Liver (tissue), 9 donors: ENCODE results near the gene PRPF40A. TPM values are rescaled to one million over a fixed set of nuclear protein-coding genes. Genes with fewer than 3 reads are reported as not detected.
A peak's percentile ranks its signal among the peaks of the same experiment; 100 is the strongest.

Source experiments
- DNase-seq: peaks from one replicate; pipeline ENCODE4 v3.0.0-alpha.2; 2017; ENCODE audit warnings: low spot score
- H3K27ac ChIP-seq, 2 donors: one replicate each; pipeline ENCODE4 v1.7.0; 2013; ENCODE audit warnings: inconsistent platforms in 2 of 2, low read length in 2 of 2, control low read depth in 1 of 2, low read depth in 1 of 2, mild to moderate bottlenecking in 1 of 2
- H3K27me3 ChIP-seq, 4 donors: one replicate each; pipeline versions ENCODE4 v1.6.1 to v1.7.0; 2013; ENCODE audit warnings: low read length in 3 of 4, inconsistent platforms in 1 of 4, mild to moderate bottlenecking in 1 of 4, moderate library complexity in 1 of 4; ENCODE audit not compliant: control insufficient read depth in 4 of 4, insufficient read depth in 4 of 4
- H3K36me3 ChIP-seq, 4 donors: one replicate each; pipeline versions ENCODE4 v1.6.1 to v1.7.0; 2013; ENCODE audit warnings: low read length in 3 of 4, mild to moderate bottlenecking in 3 of 4, low read depth in 1 of 4, moderate library complexity in 1 of 4; ENCODE audit not compliant: control insufficient read depth in 4 of 4, insufficient read depth in 3 of 4
- H3K4me1 ChIP-seq, 4 donors: one replicate each; pipeline versions ENCODE4 v1.6.1 to v1.7.0; 2013; ENCODE audit warnings: low read length in 3 of 4, mild to moderate bottlenecking in 3 of 4, moderate library complexity in 1 of 4; ENCODE audit not compliant: control insufficient read depth in 4 of 4, insufficient read depth in 4 of 4
- H3K4me3 ChIP-seq, 3 donors: one replicate each; pipeline versions ENCODE4 v1.6.1 to v1.7.0; 2013; ENCODE audit warnings: low read length in 3 of 3, control low read depth in 1 of 3, low read depth in 1 of 3, mild to moderate bottlenecking in 1 of 3
- H3K9ac ChIP-seq, 2 donors: one replicate each; pipeline ENCODE4 v1.7.0; 2013; ENCODE audit warnings: low read length in 2 of 2, mild to moderate bottlenecking in 2 of 2, moderate library complexity in 2 of 2, control low read depth in 1 of 2, low read depth in 1 of 2
- H3K9me3 ChIP-seq, 4 donors: one replicate each; pipeline versions ENCODE4 v1.6.1 to v1.7.0; 2013; ENCODE audit warnings: low read length in 3 of 4; ENCODE audit not compliant: control insufficient read depth in 4 of 4
- FOXA1 ChIP-seq: IDR thresholded peaks from 2 replicates; pipeline ENCODE4 v1.6.1; 2016; ENCODE audit warnings: antibody characterized with exemption
- GABPA ChIP-seq, 2 donors: IDR thresholded peaks in 1 of 2; conservative IDR thresholded peaks in 1 of 2; 2 replicates each; pipeline ENCODE4 v1.6.1; 2016; ENCODE audit warnings: antibody characterized with exemption in 2 of 2, mild to moderate bottlenecking in 1 of 2, moderate library complexity in 1 of 2
- HNF4A ChIP-seq, 2 donors: conservative IDR thresholded peaks; 2 replicates each; pipeline ENCODE4 v1.6.1; 2016; ENCODE audit warnings: antibody characterized with exemption in 2 of 2, mild to moderate bottlenecking in 2 of 2
- JUND ChIP-seq, 2 donors: IDR thresholded peaks; 2 replicates each; pipeline ENCODE4 v1.6.1; 2016; ENCODE audit warnings: antibody characterized with exemption in 2 of 2
- NR2F2 ChIP-seq: IDR thresholded peaks from 2 replicates; pipeline ENCODE4 v1.6.1; 2016; ENCODE audit warnings: antibody characterized with exemption
- RAD21 ChIP-seq, 2 donors: IDR thresholded peaks; 2 replicates each; pipeline ENCODE4 v1.6.1; 2016; ENCODE audit warnings: antibody characterized with exemption in 2 of 2, mild to moderate bottlenecking in 2 of 2
- RXRA ChIP-seq, 2 donors: IDR thresholded peaks; 2 replicates each; pipeline ENCODE4 v1.6.1; 2017 to 2018; ENCODE audit warnings: antibody characterized with exemption in 2 of 2, mild to moderate bottlenecking in 1 of 2
- SP1 ChIP-seq: IDR thresholded peaks from 2 replicates; pipeline ENCODE4 v1.6.1; 2018; ENCODE audit warnings: antibody characterized with exemption, mild to moderate bottlenecking
- WGBS: extraction: QIAGEN DNeasy Blood & Tissue Kit; methylation state at CpG from one replicate; pipeline ENCODE4 v1.1.7; 2013; 5-methylcytosine and 5-hydroxymethylcytosine counted together
- polyA plus RNA-seq, 2 donors: library from polyadenylated mRNA; stranded (reverse) in 1 of 2; unstranded in 1 of 2; fragments of 200-250 nt in 1 of 2; fragments of >200 nt in 1 of 2; fragmentation: Nextera tagmentation in 1 of 2; extraction: Ambion mirVana in 1 of 2; gene quantifications; one replicate each; pipeline versions ENCODE4 v1.2.1 to v1.2.3, GENCODE V29; 2013 to 2015
- total RNA-seq, 2 donors: library from RNA; depleted of rRNA; stranded (reverse); fragments of >200 nt; gene quantifications; one replicate each; pipeline ENCODE4 v1.2.3, GENCODE V29; 2014
- TF ChIP-seq, protein P1 (sequence below): IDR thresholded peaks from 2 replicates; pipeline ENCODE4 v1.6.1; 2016; ENCODE audit warnings: antibody characterized with exemption
- TF ChIP-seq, protein P2 (sequence below): fragments of 150-350 bp; IDR thresholded peaks from 2 replicates; pipeline ENCODE4 v1.5.1; 2017; ENCODE audit warnings: improper control_type of control experiment, low read depth, low read length; ENCODE audit not compliant: missing input control
- TF ChIP-seq, protein P3 (sequence below): IDR thresholded peaks from 2 replicates; pipeline ENCODE4 v1.6.1; 2016; ENCODE audit warnings: antibody characterized with exemption, mild to moderate bottlenecking
- donor health status: healthy.
- donor health status: healthy.
- donor health status: healthy.
- donor health status: healthy.
- donor health status: healthy.

Gene PRPF40A
- total and polyA plus RNA-seq, 4 donors = 18.8 to 58.1 (median 53.7) TPM

DNA sequence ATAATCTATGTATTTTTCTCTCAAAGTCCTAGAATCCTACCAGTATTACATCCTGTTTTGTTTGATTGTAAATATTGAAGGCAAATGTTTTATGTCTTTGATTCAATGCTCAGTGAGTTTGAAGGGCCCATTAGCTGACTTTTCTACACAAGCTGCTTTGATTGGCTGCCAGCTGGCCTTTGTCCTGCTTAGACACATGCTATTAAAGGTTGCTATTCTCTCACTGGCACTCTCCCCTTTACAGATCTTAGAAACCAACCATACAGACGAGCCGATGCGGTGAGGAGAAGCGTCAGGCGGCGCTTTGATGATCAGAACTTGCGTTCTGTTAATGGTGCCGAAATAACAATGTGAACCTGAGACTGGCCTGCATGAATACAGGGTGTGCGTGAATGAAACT lies 69.7 kb downstream of the PRPF40A start:
- no peak overlapping the region for H3K27ac ChIP-seq

DNA sequence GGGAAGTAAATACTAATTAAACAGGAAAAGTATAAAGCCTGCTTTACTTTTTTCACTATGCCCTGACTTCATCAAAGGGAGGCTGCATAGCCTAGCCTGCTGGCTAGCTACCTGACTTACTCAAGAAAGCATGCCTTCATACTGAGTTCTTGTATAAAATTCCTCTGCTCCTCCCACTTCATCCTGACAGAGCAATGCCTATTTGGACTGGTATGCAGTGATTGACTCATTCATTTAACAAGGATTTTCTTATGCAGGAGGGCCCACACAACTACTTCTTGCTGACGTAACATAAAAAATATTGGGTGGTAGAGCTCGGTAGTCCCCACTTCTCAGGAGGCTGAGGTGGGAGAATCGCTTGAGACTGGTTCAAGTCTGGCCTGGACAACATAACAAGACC lies 70.5 kb downstream of the PRPF40A start:
- H3K9ac ChIP-seq = no peak overlapping the region
- H3K27me3 ChIP-seq = no peaks in the 10 kb centered on the region
- H3K9me3 ChIP-seq = no peaks in the 10 kb centered on the region
- H3K4me1 ChIP-seq = peaks cover 0 to 9% (median 4%) of the 10 kb centered on the region in 4 donors
- DNase-seq = no peak
- no peak overlapping the region for H3K4me3 ChIP-seq
- peaks cover 0 to 4% (median 0%) of the 10 kb centered on the region in 4 donors for H3K36me3 ChIP-seq
- WGBS = 90% methylated on average over 3 of the region's 3 CpGs
- TF ChIP-seq SP1 = no peak
- TF ChIP-seq FOXA1 = no peak
- TF ChIP-seq, protein P1, sequence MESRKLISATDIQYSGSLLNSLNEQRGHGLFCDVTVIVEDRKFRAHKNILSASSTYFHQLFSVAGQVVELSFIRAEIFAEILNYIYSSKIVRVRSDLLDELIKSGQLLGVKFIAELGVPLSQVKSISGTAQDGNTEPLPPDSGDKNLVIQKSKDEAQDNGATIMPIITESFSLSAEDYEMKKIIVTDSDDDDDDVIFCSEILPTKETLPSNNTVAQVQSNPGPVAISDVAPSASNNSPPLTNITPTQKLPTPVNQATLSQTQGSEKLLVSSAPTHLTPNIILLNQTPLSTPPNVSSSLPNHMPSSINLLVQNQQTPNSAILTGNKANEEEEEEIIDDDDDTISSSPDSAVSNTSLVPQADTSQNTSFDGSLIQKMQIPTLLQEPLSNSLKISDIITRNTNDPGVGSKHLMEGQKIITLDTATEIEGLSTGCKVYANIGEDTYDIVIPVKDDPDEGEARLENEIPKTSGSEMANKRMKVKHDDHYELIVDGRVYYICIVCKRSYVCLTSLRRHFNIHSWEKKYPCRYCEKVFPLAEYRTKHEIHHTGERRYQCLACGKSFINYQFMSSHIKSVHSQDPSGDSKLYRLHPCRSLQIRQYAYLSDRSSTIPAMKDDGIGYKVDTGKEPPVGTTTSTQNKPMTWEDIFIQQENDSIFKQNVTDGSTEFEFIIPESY = no peak
- H3K27ac ChIP-seq = no peak overlapping the region

More for the DNA sequence above, 69.7 kb downstream of the PRPF40A start:
- DNase-seq = no peak
- H3K9me3 ChIP-seq = no peaks in the 10 kb centered on the region
- peaks cover 0 to 9% (median 4%) of the 10 kb centered on the region in 4 donors for H3K4me1 ChIP-seq
- H3K4me3 ChIP-seq = no peak overlapping the region
- H3K9ac ChIP-seq = no peak overlapping the region
- TF ChIP-seq, protein P1 = no peak
- TF ChIP-seq RXRA (IDR thresholded peaks at IDR 0.05) = peak in 1 of 2 donors; percentile 7
- no peak for TF ChIP-seq GABPA (IDR thresholded peaks at IDR 0.05 in 1 of 2, conservative IDR thresholded peaks at IDR 0.05 in 1 of 2)
- TF ChIP-seq HNF4A (conservative IDR thresholded peaks at IDR 0.05) = peak; percentile 30 to 33
- TF ChIP-seq, protein P2, sequence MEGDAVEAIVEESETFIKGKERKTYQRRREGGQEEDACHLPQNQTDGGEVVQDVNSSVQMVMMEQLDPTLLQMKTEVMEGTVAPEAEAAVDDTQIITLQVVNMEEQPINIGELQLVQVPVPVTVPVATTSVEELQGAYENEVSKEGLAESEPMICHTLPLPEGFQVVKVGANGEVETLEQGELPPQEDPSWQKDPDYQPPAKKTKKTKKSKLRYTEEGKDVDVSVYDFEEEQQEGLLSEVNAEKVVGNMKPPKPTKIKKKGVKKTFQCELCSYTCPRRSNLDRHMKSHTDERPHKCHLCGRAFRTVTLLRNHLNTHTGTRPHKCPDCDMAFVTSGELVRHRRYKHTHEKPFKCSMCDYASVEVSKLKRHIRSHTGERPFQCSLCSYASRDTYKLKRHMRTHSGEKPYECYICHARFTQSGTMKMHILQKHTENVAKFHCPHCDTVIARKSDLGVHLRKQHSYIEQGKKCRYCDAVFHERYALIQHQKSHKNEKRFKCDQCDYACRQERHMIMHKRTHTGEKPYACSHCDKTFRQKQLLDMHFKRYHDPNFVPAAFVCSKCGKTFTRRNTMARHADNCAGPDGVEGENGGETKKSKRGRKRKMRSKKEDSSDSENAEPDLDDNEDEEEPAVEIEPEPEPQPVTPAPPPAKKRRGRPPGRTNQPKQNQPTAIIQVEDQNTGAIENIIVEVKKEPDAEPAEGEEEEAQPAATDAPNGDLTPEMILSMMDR = no peak
- TF ChIP-seq JUND (IDR thresholded peaks at IDR 0.05) = no peak
- TF ChIP-seq SP1 = peak; percentile 21
- TF ChIP-seq NR2F2 = no peak
- TF ChIP-seq, protein P3, sequence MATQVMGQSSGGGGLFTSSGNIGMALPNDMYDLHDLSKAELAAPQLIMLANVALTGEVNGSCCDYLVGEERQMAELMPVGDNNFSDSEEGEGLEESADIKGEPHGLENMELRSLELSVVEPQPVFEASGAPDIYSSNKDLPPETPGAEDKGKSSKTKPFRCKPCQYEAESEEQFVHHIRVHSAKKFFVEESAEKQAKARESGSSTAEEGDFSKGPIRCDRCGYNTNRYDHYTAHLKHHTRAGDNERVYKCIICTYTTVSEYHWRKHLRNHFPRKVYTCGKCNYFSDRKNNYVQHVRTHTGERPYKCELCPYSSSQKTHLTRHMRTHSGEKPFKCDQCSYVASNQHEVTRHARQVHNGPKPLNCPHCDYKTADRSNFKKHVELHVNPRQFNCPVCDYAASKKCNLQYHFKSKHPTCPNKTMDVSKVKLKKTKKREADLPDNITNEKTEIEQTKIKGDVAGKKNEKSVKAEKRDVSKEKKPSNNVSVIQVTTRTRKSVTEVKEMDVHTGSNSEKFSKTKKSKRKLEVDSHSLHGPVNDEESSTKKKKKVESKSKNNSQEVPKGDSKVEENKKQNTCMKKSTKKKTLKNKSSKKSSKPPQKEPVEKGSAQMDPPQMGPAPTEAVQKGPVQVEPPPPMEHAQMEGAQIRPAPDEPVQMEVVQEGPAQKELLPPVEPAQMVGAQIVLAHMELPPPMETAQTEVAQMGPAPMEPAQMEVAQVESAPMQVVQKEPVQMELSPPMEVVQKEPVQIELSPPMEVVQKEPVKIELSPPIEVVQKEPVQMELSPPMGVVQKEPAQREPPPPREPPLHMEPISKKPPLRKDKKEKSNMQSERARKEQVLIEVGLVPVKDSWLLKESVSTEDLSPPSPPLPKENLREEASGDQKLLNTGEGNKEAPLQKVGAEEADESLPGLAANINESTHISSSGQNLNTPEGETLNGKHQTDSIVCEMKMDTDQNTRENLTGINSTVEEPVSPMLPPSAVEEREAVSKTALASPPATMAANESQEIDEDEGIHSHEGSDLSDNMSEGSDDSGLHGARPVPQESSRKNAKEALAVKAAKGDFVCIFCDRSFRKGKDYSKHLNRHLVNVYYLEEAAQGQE = no peak
- peak in 1 of 2 donors; percentile 9 for TF ChIP-seq RAD21 (IDR thresholded peaks at IDR 0.05)
- H3K36me3 ChIP-seq = peaks cover 0 to 9% (median 0%) of the 10 kb centered on the region in 4 donors
- H3K27me3 ChIP-seq = no peaks in the 10 kb centered on the region
- 52% methylated on average over 9 of the region's 9 CpGs for WGBS
